ENCODE results near the gene TAT.
"Not testable (repeated sequence)": the region's sequence is repeated elsewhere in the genome, so short reads cannot be mapped to it uniquely, and the experiment has no call there.

The TAT gene

DNA sequence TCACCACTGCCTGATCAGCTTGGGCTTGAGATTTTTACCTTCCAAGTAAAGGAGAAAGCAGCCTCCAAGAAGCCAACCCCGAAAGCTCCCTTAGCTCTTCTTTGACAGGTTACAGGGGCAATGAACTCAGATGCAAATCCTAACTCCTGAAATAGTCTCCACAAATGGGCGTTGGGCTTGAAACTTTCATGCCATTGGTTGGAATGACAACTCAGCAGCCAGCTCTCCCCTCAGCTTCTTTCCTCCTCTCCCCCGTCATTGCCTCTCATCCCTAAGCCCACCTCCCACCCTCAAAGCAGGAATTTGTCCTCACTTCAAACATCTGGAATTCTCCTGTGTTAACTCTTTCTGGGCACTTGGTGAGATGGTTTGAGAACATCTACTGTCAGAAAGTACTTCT lies at the start of gene TAT:
Gene TAT (minus strand): TSS at position 122 of the 400 bp plus-strand sequence. CDS start 677 bp downstream, outside the sequence.
- DNase-seq: no peak

DNA sequence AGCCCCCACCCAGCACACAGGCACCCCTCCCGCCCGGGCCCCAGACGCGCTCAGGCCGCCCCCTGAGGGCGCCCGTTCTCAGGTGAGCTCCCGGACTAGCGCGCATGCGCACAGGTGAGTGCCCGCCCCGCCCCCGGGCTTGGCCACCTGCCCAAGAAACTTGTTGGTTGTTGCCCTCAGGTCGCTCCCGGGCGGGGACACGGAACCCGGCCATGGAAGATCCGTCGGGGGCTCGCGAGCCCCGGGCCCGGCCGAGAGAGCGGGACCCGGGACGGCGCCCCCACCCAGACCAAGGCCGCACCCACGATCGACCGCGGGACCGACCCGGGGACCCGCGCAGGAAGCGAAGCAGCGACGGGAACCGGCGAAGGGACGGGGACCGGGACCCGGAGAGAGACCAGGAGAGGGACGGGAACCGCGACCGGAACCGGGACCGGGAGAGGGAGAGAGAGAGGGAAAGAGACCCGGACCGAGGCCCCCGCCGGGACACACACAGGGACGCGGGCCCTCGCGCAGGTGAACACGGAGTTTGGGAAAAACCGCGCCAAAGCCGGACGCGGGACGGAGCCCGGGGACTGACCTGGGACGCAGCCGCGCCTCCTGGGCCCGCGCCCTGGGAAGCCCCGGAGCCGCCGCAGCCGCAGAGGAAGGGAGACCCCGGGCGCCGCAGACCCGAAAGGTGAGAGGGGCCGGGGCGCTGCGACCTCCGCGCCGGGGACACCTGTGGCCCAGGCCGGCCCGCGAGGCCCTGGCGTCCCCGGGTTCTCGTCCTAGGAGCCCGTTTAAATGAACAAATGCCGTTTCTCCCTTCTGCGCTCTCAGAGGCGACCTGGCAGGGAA lies 49.3 kb upstream of the TAT start, which contains the start of gene MARVELD3:
Gene MARVELD3 (plus strand): TSS at position 167 of the 840 bp plus-strand sequence. CDS start 46 bp downstream, at position 213.
- DNase-seq: peak; percentile 54

DNA sequence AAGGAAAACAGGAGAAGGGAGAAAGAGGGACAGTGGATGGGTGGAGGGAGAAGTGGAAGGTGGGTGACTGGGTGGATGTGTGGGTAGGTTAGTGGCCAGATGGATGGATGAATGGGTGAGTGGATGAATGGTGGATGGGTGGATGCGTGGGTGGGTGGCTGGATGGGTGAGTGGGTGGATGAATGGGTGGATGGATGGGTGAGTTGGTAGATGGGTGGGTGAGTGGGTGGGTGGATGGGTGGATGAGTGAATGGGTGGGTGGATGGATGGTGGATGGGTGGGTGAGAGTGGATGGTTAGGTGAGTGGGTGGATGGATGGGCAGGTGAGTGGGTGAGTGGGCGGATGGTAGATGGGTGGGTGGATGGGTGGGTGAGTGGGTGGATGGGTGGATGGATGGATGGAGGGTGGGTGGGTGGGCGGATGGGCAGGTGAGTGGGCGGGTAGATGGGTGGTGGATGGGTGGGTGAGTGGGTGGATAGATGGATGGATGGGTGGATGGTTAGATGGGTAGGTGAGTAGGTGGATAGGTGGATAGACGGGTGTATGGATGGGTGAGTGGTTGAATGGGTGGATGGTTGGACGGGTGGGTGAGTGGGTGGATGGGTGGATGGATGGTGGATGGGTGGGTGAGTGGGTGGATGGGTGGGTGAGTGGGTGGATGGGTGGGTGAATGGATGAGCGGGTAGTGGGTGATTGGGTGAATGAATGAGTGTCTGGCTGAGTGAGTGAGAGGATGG lies 48.4 kb upstream of the TAT start:
- DNase-seq: no peak

GRCh38 chr16:71623597-71623996 lies 46.7 kb upstream of the TAT start:
- no peak for DNase-seq

DNA sequence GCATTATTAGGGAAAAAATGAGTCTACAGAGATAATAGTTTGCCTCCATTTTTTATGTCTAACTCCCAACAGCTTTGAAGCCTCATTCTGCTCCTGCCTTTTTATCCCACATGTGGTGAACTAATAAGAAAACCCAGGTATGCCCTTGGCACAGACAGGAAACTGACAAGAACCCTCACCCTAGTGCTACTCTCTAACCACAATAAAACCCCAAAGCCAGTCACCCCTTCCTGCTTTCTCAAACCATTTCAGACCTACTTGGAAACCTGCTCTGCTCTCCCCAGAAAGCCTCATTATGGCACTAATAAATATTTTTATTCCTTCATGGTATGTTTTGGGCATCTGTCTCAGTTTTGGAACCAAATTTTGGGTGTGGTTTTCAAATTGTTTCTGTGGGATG lies 45.2 kb upstream of the TAT start:
- no peak for DNase-seq

DNA sequence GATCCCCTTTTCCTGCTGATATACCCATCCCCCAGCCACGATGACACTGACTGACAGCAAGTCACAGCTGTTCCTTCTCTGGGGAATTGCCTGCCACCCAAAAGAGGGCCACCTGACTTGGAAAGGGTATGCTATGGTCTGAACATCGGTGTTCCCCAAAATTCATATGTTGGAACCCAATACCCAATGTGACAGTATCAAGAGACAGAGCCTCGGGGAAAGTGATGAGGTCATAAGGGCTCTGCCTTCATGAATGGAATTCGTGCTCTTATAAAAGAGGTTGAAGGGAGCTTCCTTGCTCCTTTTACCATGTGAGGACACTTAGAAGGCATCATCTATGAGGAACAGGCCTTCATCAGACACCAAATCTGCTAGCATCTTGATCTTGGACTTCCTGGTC lies 41.5 kb upstream of the TAT start:
- no peak for DNase-seq

DNA sequence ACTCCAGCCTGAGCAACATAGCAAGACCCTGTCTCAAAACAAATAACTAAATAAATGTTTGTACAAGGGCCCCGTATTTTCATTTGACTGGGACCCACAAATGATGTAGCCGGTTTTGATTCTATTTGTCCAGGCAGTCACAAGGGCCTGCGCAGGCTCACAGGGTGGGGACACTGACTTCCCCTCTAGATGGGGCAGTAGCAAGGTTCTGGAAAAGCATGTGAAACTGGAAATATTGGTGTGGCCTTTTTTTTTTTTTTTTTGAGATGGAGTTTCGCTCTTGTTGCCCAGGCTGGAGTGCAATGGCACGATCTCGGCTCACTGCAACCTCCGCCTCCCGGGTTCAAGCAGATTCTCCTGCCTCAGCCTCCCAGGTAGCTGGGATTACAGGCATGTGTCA lies 38.1 kb upstream of the TAT start:
- not testable (repeated sequence) for DNase-seq

GRCh38 chr16:71610936-71611871 lies 34.3 kb upstream of the TAT start:
- peak; percentile 82 for DNase-seq

DNA sequence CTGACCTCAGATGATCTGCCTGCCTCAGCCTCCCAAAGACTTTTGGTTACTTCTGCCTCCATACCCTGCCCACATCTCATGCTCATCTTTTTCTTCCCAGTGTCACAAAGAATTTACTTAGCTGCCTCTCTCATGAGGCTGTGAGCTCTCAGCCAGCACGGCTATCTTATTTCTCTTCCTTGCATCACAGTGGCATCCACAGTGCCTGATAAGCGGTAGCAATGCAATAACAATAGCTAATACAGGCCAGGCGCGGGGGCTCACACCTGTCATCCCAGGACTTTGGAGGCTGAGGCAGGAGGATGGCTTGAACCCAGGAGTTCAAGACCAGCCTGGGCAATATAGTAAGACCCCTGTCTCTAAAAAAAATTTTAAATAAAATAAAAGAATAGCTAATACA lies 33.6 kb upstream of the TAT start:
- no peak for DNase-seq

- DNase-seq: no peak
Observed at GRCh38 chr16:71609066-71609465, 32.2 kb upstream of the TAT start.

GRCh38 chr16:71600822-71601221 lies 23.9 kb upstream of the TAT start:
- no peak for DNase-seq

DNA sequence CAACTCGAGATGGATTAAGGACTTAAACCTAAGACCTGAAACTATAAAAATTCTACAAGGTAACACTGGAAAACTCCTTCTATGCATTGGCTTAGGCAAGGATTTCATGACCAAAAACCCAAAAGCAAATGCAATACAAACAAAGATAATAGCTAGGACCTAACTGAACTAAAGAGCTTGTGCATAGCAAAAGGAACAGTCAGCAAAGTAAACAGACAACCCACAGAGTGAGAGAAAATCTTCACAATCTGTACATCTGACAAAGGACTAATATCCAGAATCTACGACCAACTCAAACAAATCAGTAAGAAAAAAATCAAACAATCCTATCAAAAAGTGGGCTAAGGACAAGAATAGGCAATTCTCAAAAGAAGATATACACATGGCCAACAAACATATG lies 21.5 kb upstream of the TAT start:
- DNase-seq: not testable (repeated sequence)

GRCh38 chr16:71595340-71595826 lies 18.5 kb upstream of the TAT start:
- not testable (repeated sequence) for DNase-seq

DNA sequence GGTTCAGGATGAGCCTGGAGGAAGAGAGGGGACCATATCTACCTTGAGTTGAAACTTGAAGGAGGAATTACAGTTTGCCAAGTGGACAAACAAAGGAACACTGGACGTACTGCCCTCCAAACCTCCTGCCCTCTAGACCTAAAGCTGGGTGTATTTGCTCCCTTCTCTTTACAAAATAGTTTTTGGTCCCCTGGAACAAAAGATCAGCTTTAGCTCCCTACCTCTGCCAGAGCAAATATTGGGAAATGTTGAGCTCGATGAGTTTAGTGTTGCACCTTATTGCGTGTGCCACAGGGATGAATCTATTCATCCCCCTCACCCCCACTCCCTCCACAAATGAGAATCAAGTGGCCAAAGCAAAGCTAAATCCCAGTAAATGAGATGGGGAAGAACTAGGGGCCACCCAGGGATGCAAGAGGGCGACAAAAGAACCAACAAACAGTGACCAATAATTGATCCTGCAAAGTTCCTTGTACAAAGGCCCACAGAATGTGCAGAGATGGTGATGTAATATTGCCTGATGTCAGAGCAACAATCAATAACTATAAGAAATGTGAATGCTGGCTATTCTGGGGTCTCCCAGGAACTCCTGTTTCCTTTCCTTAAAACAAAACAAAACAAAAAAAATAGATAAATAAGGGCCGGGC lies 17.2 kb upstream of the TAT start:
- DNase-seq: no peak

DNA sequence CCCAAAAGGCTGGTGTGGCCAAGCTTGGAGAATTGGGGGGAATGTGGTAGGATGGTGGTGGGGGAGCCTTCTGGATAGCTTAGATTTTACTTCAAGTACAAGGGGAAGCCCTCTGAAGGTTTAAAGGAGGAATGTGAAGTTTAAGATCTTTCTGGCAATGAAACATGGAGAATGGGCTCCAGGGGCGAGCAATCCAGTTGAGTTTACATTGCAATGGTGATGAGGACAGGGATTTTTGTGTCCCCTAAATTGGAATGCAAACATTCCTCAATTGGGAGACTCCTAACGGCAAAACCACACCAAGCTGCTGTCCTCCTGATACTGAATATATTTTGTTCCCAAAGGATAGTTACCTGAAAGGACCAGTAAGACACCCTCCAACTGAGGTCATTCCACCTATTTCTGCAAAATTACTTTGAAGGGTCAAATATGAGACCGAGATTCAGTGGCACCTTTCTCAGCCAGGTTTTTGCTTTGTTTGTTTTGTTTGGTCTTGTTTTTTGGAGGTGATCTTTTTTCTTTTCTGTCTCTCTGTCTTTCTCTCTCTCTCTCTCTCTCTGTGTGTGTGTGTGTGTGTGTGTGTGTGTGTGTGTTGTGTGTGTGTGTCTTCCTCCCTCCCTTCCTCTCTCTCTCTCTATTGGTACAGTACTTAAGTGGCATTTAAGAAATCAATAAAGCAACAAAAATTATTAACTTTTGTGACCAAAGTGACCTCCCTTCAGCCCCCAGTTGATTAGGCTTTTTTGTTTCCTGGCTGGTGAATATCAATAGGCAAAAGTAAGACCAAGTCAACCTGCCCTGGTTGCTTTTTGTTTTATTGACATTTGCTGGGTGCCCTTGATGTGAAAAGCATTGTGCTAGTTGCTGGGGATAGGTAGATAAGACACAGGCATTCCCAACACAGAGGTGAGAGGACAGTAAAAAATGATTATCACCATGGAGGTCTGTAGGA lies 16.4 kb upstream of the TAT start:
- DNase-seq: no peak

DNA sequence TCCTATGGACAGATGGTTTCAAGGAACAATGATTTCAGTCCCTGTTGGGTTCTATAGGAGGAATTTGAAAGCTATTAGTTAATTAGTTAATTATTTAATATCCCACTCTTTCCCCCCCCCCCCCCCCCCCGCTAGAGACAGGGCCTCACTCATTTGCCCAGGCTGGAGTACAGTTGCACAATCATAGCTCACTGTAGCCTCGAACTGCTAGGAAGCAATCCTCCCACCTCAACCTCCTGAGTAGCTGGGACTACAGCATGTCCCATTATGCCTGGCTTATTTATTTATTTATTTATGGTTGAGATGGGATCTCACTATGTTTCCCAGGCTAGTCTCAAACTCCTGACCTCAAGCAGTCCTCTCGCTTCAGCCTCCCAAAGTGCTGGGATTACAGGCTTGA lies 15.0 kb upstream of the TAT start:
- no peak for DNase-seq

DNA sequence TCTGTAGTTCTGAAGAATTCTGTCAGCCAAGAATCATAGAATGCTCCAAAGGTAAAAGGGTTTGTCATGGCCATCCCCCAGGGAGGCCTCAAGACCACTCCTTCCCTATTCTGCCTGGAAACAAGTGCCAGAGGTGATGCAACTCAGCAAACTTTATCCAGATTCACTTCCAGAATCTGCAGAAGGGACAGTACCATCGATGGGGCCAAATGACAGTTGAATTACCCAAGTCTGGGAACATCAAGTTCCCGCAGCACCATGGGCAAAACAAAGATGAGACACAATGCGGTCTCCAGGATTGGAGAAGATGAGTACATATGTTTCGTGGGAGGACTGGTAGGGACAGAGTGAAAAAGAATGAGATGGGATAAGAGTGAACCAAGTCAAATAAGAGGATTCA lies 13.7 kb upstream of the TAT start:
- no peak for DNase-seq

- DNase-seq: not testable (repeated sequence)
Observed at GRCh38 chr16:71590071-71590470, 13.2 kb upstream of the TAT start.

GRCh38 chr16:71589334-71589733 lies 12.4 kb upstream of the TAT start:
- not testable (repeated sequence) for DNase-seq

- DNase-seq: no peak
Observed at GRCh38 chr16:71585318-71585703, 8.4 kb upstream of the TAT start.

Measured in activated T-cell treated with anti-CD3 and anti-CD28 coated beads, Interleukin-2, amount 50 U/mL, for 1 hour (primary cell).